ENCODE measurements around the gene PFN1. TPM values are rescaled to one million over a fixed set of nuclear protein-coding genes. Genes with fewer than 3 reads are reported as not detected.
A peak's percentile ranks its signal among the peaks of the same experiment; 100 is the strongest.

The PFN1 gene
- total and polyA plus RNA-seq, 2 of the 8 experiments (the other 6 are each of a cell fraction or from before 2014, with no cell fraction given): 1,355 to 1,949 TPM

- TF ChIP-seq CREB1 (IDR thresholded peaks at IDR 0.05): peak; percentile 84
- no peak for TF ChIP-seq EGR1 (IDR thresholded peaks at IDR 0.05; ENCODE audit: borderline replicate concordance, low read depth, low read length)
- no peak; the same call in 1 of the 2 replicates for TF ChIP-seq TBP (IDR thresholded peaks at IDR 0.05; ENCODE audit: low read depth, low read length)
- TF ChIP-seq USF2 (IDR thresholded peaks at IDR 0.05; ENCODE audit: low read length): no peak
- TF ChIP-seq CBX8 (IDR thresholded peaks at IDR 0.05; ENCODE audit: borderline replicate concordance, low read depth, low read length): no peak
- TF ChIP-seq PHF8 (conservative IDR thresholded peaks at IDR 0.05; ENCODE audit: low read depth, low read length): peak; percentile 63; the same call in 1 of the 2 replicates
These were observed 38.8 kb upstream of the PFN1 start, which contains the start of gene CAMTA2 (continued) for GRCh38 chr17:4986951-4987766.

Data from H1 (cell line).